Measurements from ENCODE around the gene SPATA31C2.
"Not testable (repeated sequence)": the region's sequence is repeated elsewhere in the genome, so short reads cannot be mapped to it uniquely, and the experiment has no call there.

The SPATA31C2 gene

DNA sequence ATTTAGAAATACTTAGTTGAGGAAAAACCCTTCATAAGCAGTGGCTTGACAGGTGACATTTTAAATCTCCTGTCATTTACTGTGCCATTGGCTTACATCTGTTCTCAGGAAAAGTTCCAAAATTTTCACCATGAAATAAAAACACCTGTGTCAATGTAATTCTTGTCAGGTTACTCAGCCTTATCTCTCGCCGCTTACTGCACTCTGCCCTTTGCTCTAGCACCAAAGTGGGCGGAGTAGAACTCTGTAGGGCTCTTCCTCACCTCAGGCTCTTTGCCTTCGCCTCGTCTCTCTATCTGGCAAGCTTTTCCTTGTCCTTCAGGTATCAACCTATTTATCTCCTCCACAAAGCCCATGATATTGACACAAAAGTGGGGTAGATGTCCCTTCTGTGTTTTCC is 20.2 kb downstream of the SPATA31C2 start:
- H3K27me3 ChIP-seq (ENCODE audit: low read depth, low read length); H3K36me3 ChIP-seq (ENCODE audit: control insufficient read depth in 1 of 2, insufficient read depth in 2 of 2, low read length in 2 of 2); H3K4me1 ChIP-seq (ENCODE audit: control insufficient read depth in 1 of 2, insufficient read depth in 2 of 2, low read length in 2 of 2); H3K9me3 ChIP-seq (ENCODE audit: control insufficient read depth in 1 of 2, low read length in 2 of 2); H3K27ac ChIP-seq (ENCODE audit: low read length); H3K4me3 ChIP-seq (ENCODE audit: low read depth in 1 of 2, low read length in 2 of 2): not testable (repeated sequence)

- H3K36me3 ChIP-seq (ENCODE audit: control insufficient read depth in 1 of 2, insufficient read depth in 2 of 2, low read length in 2 of 2); H3K27me3 ChIP-seq (ENCODE audit: low read depth, low read length); H3K4me1 ChIP-seq (ENCODE audit: control insufficient read depth in 1 of 2, insufficient read depth in 2 of 2, low read length in 2 of 2); H3K4me3 ChIP-seq (ENCODE audit: low read depth in 1 of 2, low read length in 2 of 2); H3K9me3 ChIP-seq (ENCODE audit: control insufficient read depth in 1 of 2, low read length in 2 of 2); H3K27ac ChIP-seq (ENCODE audit: low read length): not testable (repeated sequence)
Measured at GRCh38 chr9:88114968-88115612, 23.2 kb downstream of the SPATA31C2 start.

GRCh38 chr9:88114283-88114967 is 23.9 kb downstream of the SPATA31C2 start:
- H3K4me1 ChIP-seq (ENCODE audit: control insufficient read depth in 1 of 2, insufficient read depth in 2 of 2, low read length in 2 of 2); H3K27ac ChIP-seq (ENCODE audit: low read length); H3K4me3 ChIP-seq (ENCODE audit: low read depth in 1 of 2, low read length in 2 of 2); H3K9me3 ChIP-seq (ENCODE audit: control insufficient read depth in 1 of 2, low read length in 2 of 2); H3K27me3 ChIP-seq (ENCODE audit: low read depth, low read length); H3K36me3 ChIP-seq (ENCODE audit: control insufficient read depth in 1 of 2, insufficient read depth in 2 of 2, low read length in 2 of 2): not testable (repeated sequence)

GRCh38 chr9:88113156-88114130 is 24.8 kb downstream of the SPATA31C2 start:
- H3K9me3 ChIP-seq (ENCODE audit: control insufficient read depth in 1 of 2, low read length in 2 of 2); H3K27ac ChIP-seq (ENCODE audit: low read length); H3K4me3 ChIP-seq (ENCODE audit: low read depth in 1 of 2, low read length in 2 of 2); H3K27me3 ChIP-seq (ENCODE audit: low read depth, low read length); H3K4me1 ChIP-seq (ENCODE audit: control insufficient read depth in 1 of 2, insufficient read depth in 2 of 2, low read length in 2 of 2); H3K36me3 ChIP-seq (ENCODE audit: control insufficient read depth in 1 of 2, insufficient read depth in 2 of 2, low read length in 2 of 2): not testable (repeated sequence)

- H3K27ac ChIP-seq (ENCODE audit: low read length) = no peak overlapping the region
- H3K36me3 ChIP-seq (ENCODE audit: control insufficient read depth in 1 of 2, insufficient read depth in 2 of 2, low read length in 2 of 2) = no peaks in the 10 kb centered on the region
- no peaks in the 10 kb centered on the region for H3K27me3 ChIP-seq (ENCODE audit: low read depth, low read length)
- H3K9me3 ChIP-seq (ENCODE audit: control insufficient read depth in 1 of 2, low read length in 2 of 2) = no peaks in the 10 kb centered on the region
- H3K4me3 ChIP-seq (ENCODE audit: low read depth in 1 of 2, low read length in 2 of 2) = no peak overlapping the region
- no peaks in the 10 kb centered on the region for H3K4me1 ChIP-seq (ENCODE audit: control insufficient read depth in 1 of 2, insufficient read depth in 2 of 2, low read length in 2 of 2)
Measured at GRCh38 chr9:88110026-88110425, 28.2 kb downstream of the SPATA31C2 start.

DNA sequence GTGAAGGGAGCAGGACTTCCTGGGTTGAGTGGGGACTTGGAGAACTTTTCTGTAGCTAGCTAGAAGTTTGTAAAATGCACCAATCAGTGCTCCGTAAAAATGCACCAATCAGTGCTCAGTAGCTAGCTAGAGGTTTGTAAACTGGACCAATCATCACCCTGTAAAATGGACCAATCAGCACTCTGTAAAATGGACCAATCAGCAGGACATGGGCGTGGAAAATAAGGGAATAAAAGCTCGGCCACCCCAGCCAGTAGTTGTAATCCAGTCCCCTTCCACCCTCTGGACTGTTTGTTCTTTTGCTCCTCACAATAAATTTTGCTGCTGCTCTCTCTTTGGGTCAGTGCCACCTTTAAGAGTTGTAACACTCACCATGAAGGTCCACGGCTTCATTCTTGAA is 29.5 kb downstream of the SPATA31C2 start:
- Histone ChIP-seq H3K27ac (ENCODE audit: low read length) (no peak overlapping the region), H3K4me3 (ENCODE audit: low read depth in 1 of 2, low read length in 2 of 2) (no peak overlapping the region), H3K9me3 (ENCODE audit: control insufficient read depth in 1 of 2, low read length in 2 of 2) (no peaks in the 10 kb centered on the region), H3K36me3 (ENCODE audit: control insufficient read depth in 1 of 2, insufficient read depth in 2 of 2, low read length in 2 of 2) (no peaks in the 10 kb centered on the region), H3K4me1 (ENCODE audit: control insufficient read depth in 1 of 2, insufficient read depth in 2 of 2, low read length in 2 of 2) (no peaks in the 10 kb centered on the region), H3K27me3 (ENCODE audit: low read depth, low read length) (no peaks in the 10 kb centered on the region)

- Histone ChIP-seq H3K4me1 (ENCODE audit: control insufficient read depth in 1 of 2, insufficient read depth in 2 of 2, low read length in 2 of 2) (no peaks in the 10 kb centered on the region), H3K36me3 (ENCODE audit: control insufficient read depth in 1 of 2, insufficient read depth in 2 of 2, low read length in 2 of 2) (no peaks in the 10 kb centered on the region), H3K9me3 (ENCODE audit: control insufficient read depth in 1 of 2, low read length in 2 of 2) (no peaks in the 10 kb centered on the region), H3K27ac (ENCODE audit: low read length) (no peak overlapping the region), H3K4me3 (ENCODE audit: low read depth in 1 of 2, low read length in 2 of 2) (no peak overlapping the region), H3K27me3 (ENCODE audit: low read depth, low read length) (no peaks in the 10 kb centered on the region)
Measured at GRCh38 chr9:88106492-88106891, 31.8 kb downstream of the SPATA31C2 start.

DNA sequence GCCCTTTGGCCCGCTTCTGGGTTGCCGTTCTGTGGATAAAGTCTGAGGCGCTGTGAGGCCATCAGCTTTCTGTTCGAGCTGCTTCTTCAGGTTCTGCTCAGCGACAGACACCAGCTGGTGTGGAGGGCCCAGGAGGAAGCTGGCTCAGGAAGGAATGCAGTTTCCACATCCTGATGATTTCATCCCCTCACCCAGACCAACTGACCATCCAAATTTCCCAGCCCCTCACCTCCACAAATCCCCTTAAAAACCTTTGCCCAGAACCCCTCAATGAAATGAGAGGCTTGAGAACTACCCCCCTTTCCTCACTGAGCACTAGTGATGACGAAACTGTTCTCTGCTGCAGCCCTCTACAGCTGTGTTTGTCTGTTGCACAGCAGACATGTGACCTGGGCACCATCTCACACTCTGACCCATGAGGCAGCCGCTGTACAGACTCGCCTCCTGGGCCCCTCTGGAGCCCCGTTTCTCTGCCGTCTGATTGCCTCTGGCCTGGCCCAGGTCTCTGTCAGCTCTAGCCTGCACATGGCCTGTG is 45.4 kb downstream of the SPATA31C2 start:
- no peaks in the 10 kb centered on the region for H3K9me3 ChIP-seq (ENCODE audit: control insufficient read depth in 1 of 2, low read length in 2 of 2)
- H3K4me1 ChIP-seq (ENCODE audit: control insufficient read depth in 1 of 2, insufficient read depth in 2 of 2, low read length in 2 of 2) = no peaks in the 10 kb centered on the region
- H3K4me3 ChIP-seq (ENCODE audit: low read depth in 1 of 2, low read length in 2 of 2) = no peak overlapping the region

GRCh38 chr9:88090151-88090581 is 48.1 kb downstream of the SPATA31C2 start:
- H3K36me3 ChIP-seq (ENCODE audit: control insufficient read depth in 1 of 2, insufficient read depth in 2 of 2, low read length in 2 of 2) = no peaks in the 10 kb centered on the region
- H3K4me1 ChIP-seq (ENCODE audit: control insufficient read depth in 1 of 2, insufficient read depth in 2 of 2, low read length in 2 of 2) = no peaks in the 10 kb centered on the region
- H3K27ac ChIP-seq (ENCODE audit: low read length) = no peak overlapping the region
- no peaks in the 10 kb centered on the region for H3K27me3 ChIP-seq (ENCODE audit: low read depth, low read length)
- no peaks in the 10 kb centered on the region for H3K9me3 ChIP-seq (ENCODE audit: control insufficient read depth in 1 of 2, low read length in 2 of 2)
- H3K4me3 ChIP-seq (ENCODE audit: low read depth in 1 of 2, low read length in 2 of 2) = no peak overlapping the region

More for the DNA sequence above, 45.4 kb downstream of the SPATA31C2 start:
- Histone ChIP-seq H3K27ac (ENCODE audit: low read length) (no peak overlapping the region), H3K27me3 (ENCODE audit: low read depth, low read length) (no peaks in the 10 kb centered on the region), H3K36me3 (ENCODE audit: control insufficient read depth in 1 of 2, insufficient read depth in 2 of 2, low read length in 2 of 2) (no peaks in the 10 kb centered on the region)

GRCh38 chr9:88087906-88088305 is 50.4 kb downstream of the SPATA31C2 start:
- Histone ChIP-seq H3K36me3 (ENCODE audit: control insufficient read depth in 1 of 2, insufficient read depth in 2 of 2, low read length in 2 of 2) (no peaks in the 10 kb centered on the region), H3K9me3 (ENCODE audit: control insufficient read depth in 1 of 2, low read length in 2 of 2) (no peaks in the 10 kb centered on the region), H3K27me3 (ENCODE audit: low read depth, low read length) (no peaks in the 10 kb centered on the region), H3K4me3 (ENCODE audit: low read depth in 1 of 2, low read length in 2 of 2) (no peak overlapping the region), H3K27ac (ENCODE audit: low read length) (no peak overlapping the region), H3K4me1 (ENCODE audit: control insufficient read depth in 1 of 2, insufficient read depth in 2 of 2, low read length in 2 of 2) (no peaks in the 10 kb centered on the region)

- H3K9me3 ChIP-seq (ENCODE audit: control insufficient read depth in 1 of 2, low read length in 2 of 2) = no peaks in the 10 kb centered on the region
- H3K27ac ChIP-seq (ENCODE audit: low read length) = no peak overlapping the region
- no peaks in the 10 kb centered on the region for H3K36me3 ChIP-seq (ENCODE audit: control insufficient read depth in 1 of 2, insufficient read depth in 2 of 2, low read length in 2 of 2)
- H3K4me1 ChIP-seq (ENCODE audit: control insufficient read depth in 1 of 2, insufficient read depth in 2 of 2, low read length in 2 of 2) = no peaks in the 10 kb centered on the region
- no peak overlapping the region for H3K4me3 ChIP-seq (ENCODE audit: low read depth in 1 of 2, low read length in 2 of 2)
- H3K27me3 ChIP-seq (ENCODE audit: low read depth, low read length) = no peaks in the 10 kb centered on the region
Measured at GRCh38 chr9:88085476-88085875, 52.8 kb downstream of the SPATA31C2 start.
